GM10266 (cell line): ENCODE results near the gene CHN1.

Experiments
- DNase-seq: peaks from one replicate; pipeline ENCODE4 v3.0.0; 2012; ENCODE audit errors: extremely low spot score
- CTCF ChIP-seq: IDR thresholded peaks from 2 replicates; pipeline ENCODE4 v1.5.1; 2012; ENCODE audit warnings: mild to moderate bottlenecking, low read depth; ENCODE audit not compliant: control insufficient read depth, insufficient read depth; ENCODE audit errors: missing control alignments

The CHN1 gene

GRCh38 chr2:175004980-175005732 lies at the start of gene CHN1:
CHN1 (minus strand) TSS chr2:175005381; CDS start chr2:175004912, 469 bp downstream.
- TF ChIP-seq CTCF = no peak
- peak; percentile 62 for DNase-seq

- TF ChIP-seq CTCF = no peak
- DNase-seq = no peak
These were observed 49.2 kb upstream of the CHN1 start for GRCh38 chr2:175054340-175054739.

GRCh38 chr2:175049661-175050060 lies 44.5 kb upstream of the CHN1 start:
- TF ChIP-seq CTCF = no peak
- DNase-seq = no peak

- DNase-seq = peak; percentile 9
- no peak for TF ChIP-seq CTCF
These were observed 43.1 kb upstream of the CHN1 start for GRCh38 chr2:175048275-175048674.

GRCh38 chr2:175039490-175039889 lies 34.3 kb upstream of the CHN1 start:
- no peak for TF ChIP-seq CTCF
- DNase-seq = no peak

GRCh38 chr2:175039031-175039430 lies 33.9 kb upstream of the CHN1 start:
- no peak for DNase-seq
- no peak for TF ChIP-seq CTCF

GRCh38 chr2:175037941-175038340 lies 32.8 kb upstream of the CHN1 start:
- DNase-seq = no peak
- TF ChIP-seq CTCF = no peak
